ENCODE results near the gene PKNOX2.

The PKNOX2 gene

DNA sequence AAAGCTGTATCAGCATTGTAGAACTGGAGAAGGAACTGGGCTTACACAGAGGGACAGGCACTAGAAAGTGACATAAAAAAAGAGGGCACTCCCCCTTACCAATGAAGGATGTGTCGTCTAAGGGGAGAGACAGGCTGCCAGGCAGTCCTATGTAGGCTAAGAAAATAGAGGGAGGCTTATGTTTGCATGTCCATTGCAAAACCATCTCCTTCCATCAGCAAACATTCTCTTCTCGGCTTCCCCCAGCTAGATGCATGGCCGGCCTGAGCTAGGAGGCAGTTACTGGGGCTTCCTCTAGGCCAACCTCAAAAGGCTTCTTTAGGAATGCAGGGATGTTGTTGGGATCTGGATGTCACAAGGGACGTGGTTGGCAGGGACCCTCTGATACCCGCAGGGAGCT is 139.1 kb downstream of the PKNOX2 start:
- no peaks in the 10 kb centered on the region for H3K9me3 ChIP-seq (ENCODE audit: insufficient read depth, low read depth, low read length)
- H3K27ac ChIP-seq (ENCODE audit: low read depth, low read length), result no peak overlapping the region
- H2AK5ac ChIP-seq (ENCODE audit: low read length), result no peak overlapping the region
- H2BK5ac ChIP-seq (ENCODE audit: low read depth, low read length, poor library complexity), result no peak overlapping the region
- peaks cover 7 to 15% of the 10 kb centered on the region in 2 experiments for H3K4me1 ChIP-seq (ENCODE audit: control insufficient read depth in 1 of 2, insufficient read depth in 2 of 2, low read length in 2 of 2)
- no peak overlapping the region for H4K12ac ChIP-seq (ENCODE audit: low read depth, low read length)
- H3K14ac ChIP-seq (ENCODE audit: low read length), result no peak overlapping the region
- H3K18ac ChIP-seq (ENCODE audit: low read length), result no peak overlapping the region
- no peaks in the 10 kb centered on the region for H3K27me3 ChIP-seq (ENCODE audit: insufficient read depth, low read length)
- no peak overlapping the region for H3K4ac ChIP-seq (ENCODE audit: low read depth, low read length)
- H3K9ac ChIP-seq (ENCODE audit: low read length), result no peak overlapping the region
- H3K23ac ChIP-seq (ENCODE audit: low read length), result no peak overlapping the region
- no peaks in the 10 kb centered on the region for H3K36me3 ChIP-seq (ENCODE audit: control insufficient read depth in 1 of 2, insufficient read depth in 2 of 2, low read length in 2 of 2)
- H2BK12ac ChIP-seq (ENCODE audit: low read length), result no peak overlapping the region
- no peak overlapping the region for H4K8ac ChIP-seq (ENCODE audit: low read depth, low read length)
- H3K79me2 ChIP-seq (ENCODE audit: control insufficient read depth, insufficient read depth, low read length, poor library complexity), result no peaks in the 10 kb centered on the region
- H3K4me3 ChIP-seq (ENCODE audit: low read depth, low read length), result no peak overlapping the region
- H3K79me1 ChIP-seq (ENCODE audit: low read length), result no peaks in the 10 kb centered on the region
- no peak overlapping the region for H2AFZ ChIP-seq (ENCODE audit: insufficient read depth, low read length, poor library complexity)
- no peak overlapping the region for H2BK120ac ChIP-seq (ENCODE audit: insufficient read depth, low read length, poor library complexity)
- no peak overlapping the region for H4K91ac ChIP-seq (ENCODE audit: low read depth, low read length)
- WGBS (ENCODE audit: extremely low coverage, insufficient coverage, insufficient read length), result no CpG with 5 or more reads among the region's 5 CpGs
- DNase-seq, result no peak
- no peak overlapping the region for H3K4me2 ChIP-seq (ENCODE audit: low read length)

- Histone ChIP-seq H3K79me1 (ENCODE audit: low read length) (no peaks in the 10 kb centered on the region), H3K27me3 (ENCODE audit: insufficient read depth, low read length) (no peaks in the 10 kb centered on the region), H3K4ac (ENCODE audit: low read depth, low read length) (no peak overlapping the region), H3K14ac (ENCODE audit: low read length) (no peak overlapping the region), H2BK120ac (ENCODE audit: insufficient read depth, low read length, poor library complexity) (no peak overlapping the region), H3K9me3 (ENCODE audit: insufficient read depth, low read depth, low read length) (no peaks in the 10 kb centered on the region), H4K8ac (ENCODE audit: low read depth, low read length) (no peak overlapping the region), H2BK5ac (ENCODE audit: low read depth, low read length, poor library complexity) (no peak overlapping the region), H3K27ac (ENCODE audit: low read depth, low read length) (no peak overlapping the region), H4K12ac (ENCODE audit: low read depth, low read length) (no peak overlapping the region), H3K79me2 (ENCODE audit: control insufficient read depth, insufficient read depth, low read length, poor library complexity) (no peaks in the 10 kb centered on the region), H3K4me3 (ENCODE audit: low read depth, low read length) (no peak overlapping the region), H3K9ac (ENCODE audit: low read length) (no peak overlapping the region), H3K18ac (ENCODE audit: low read length) (no peak overlapping the region), H3K4me2 (ENCODE audit: low read length) (no peak overlapping the region), H3K23ac (ENCODE audit: low read length) (no peak overlapping the region), H2AFZ (ENCODE audit: insufficient read depth, low read length, poor library complexity) (no peak overlapping the region), H2AK5ac (ENCODE audit: low read length) (no peak overlapping the region), H3K36me3 (ENCODE audit: control insufficient read depth in 1 of 2, insufficient read depth in 2 of 2, low read length in 2 of 2) (no peaks in the 10 kb centered on the region), H2BK12ac (ENCODE audit: low read length) (no peak overlapping the region), H3K4me1 (ENCODE audit: control insufficient read depth in 1 of 2, insufficient read depth in 2 of 2, low read length in 2 of 2) (peaks cover 7 to 15% of the 10 kb centered on the region in 2 experiments), H4K91ac (ENCODE audit: low read depth, low read length) (no peak overlapping the region)
- no CpG with 5 or more reads among the region's 7 CpGs for WGBS (ENCODE audit: extremely low coverage, insufficient coverage, insufficient read length)
- no peak for DNase-seq
Observed at GRCh38 chr11:125304136-125304535, 139.6 kb downstream of the PKNOX2 start.

DNA sequence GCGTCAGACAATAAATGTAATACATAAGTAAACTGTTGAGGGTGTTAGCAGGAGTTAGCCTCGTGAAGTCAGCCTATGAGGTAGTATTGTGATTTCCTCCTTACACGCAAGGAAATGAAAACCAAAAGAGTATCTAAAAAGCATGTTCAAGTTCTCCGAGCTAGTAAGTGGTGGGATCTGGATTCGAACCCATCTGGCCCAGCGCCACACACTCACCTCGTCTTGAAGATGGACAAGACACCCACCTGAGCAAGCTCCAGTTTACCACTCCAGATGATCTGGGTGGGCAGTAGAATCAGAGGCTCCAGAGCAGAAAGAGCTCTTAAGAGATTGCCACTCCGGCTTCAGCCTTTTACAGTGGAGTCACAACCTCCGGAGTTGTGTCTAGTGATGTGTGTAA is 140.3 kb downstream of the PKNOX2 start:
- Histone ChIP-seq H2AFZ (ENCODE audit: insufficient read depth, low read length, poor library complexity) (no peak overlapping the region), H3K9ac (ENCODE audit: low read length) (no peak overlapping the region), H3K36me3 (ENCODE audit: control insufficient read depth in 1 of 2, insufficient read depth in 2 of 2, low read length in 2 of 2) (no peaks in the 10 kb centered on the region), H2AK5ac (ENCODE audit: low read length) (no peak overlapping the region), H3K4me2 (ENCODE audit: low read length) (no peak overlapping the region), H4K91ac (ENCODE audit: low read depth, low read length) (no peak overlapping the region), H3K23ac (ENCODE audit: low read length) (no peak overlapping the region), H3K4me3 (ENCODE audit: low read depth, low read length) (no peak overlapping the region), H3K18ac (ENCODE audit: low read length) (no peak overlapping the region), H3K4me1 (ENCODE audit: control insufficient read depth in 1 of 2, insufficient read depth in 2 of 2, low read length in 2 of 2) (peaks cover 7 to 15% of the 10 kb centered on the region in 2 experiments), H3K79me2 (ENCODE audit: control insufficient read depth, insufficient read depth, low read length, poor library complexity) (no peaks in the 10 kb centered on the region), H3K14ac (ENCODE audit: low read length) (no peak overlapping the region), H4K8ac (ENCODE audit: low read depth, low read length) (no peak overlapping the region), H2BK5ac (ENCODE audit: low read depth, low read length, poor library complexity) (no peak overlapping the region), H2BK120ac (ENCODE audit: insufficient read depth, low read length, poor library complexity) (no peak overlapping the region), H3K27me3 (ENCODE audit: insufficient read depth, low read length) (no peaks in the 10 kb centered on the region), H3K9me3 (ENCODE audit: insufficient read depth, low read depth, low read length) (no peaks in the 10 kb centered on the region), H3K79me1 (ENCODE audit: low read length) (no peaks in the 10 kb centered on the region), H4K12ac (ENCODE audit: low read depth, low read length) (no peak overlapping the region), H2BK12ac (ENCODE audit: low read length) (no peak overlapping the region), H3K27ac (ENCODE audit: low read depth, low read length) (no peak overlapping the region), H3K4ac (ENCODE audit: low read depth, low read length) (no peak overlapping the region)
- DNase-seq, result no peak
- no CpG with 5 or more reads among the region's 9 CpGs for WGBS (ENCODE audit: extremely low coverage, insufficient coverage, insufficient read length)

DNA sequence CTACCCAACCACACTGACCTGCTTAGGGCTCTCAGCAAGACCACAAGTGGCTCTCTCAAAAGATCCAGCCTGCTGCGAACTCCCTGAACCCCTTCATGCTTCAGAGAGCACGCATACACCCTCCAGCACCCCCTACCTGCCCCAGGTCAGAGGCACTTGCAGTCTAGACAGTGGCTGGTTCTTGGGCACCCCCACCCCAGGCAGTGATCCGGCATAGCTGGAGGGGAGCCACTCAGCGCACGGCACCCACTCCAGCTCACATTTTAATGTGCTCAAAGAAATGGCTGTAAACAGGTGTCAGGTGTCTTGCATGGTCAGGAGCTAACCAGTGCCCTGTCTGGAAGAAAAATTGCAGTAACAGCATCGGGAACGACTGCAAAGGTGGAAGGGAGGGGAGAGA is 140.8 kb downstream of the PKNOX2 start:
- DNase-seq, result no peak
- Histone ChIP-seq H4K12ac (ENCODE audit: low read depth, low read length) (no peak overlapping the region), H3K4me2 (ENCODE audit: low read length) (no peak overlapping the region), H3K14ac (ENCODE audit: low read length) (no peak overlapping the region), H3K4ac (ENCODE audit: low read depth, low read length) (no peak overlapping the region), H3K27ac (ENCODE audit: low read depth, low read length) (no peak overlapping the region), H2BK12ac (ENCODE audit: low read length) (no peak overlapping the region), H4K91ac (ENCODE audit: low read depth, low read length) (no peak overlapping the region), H3K9ac (ENCODE audit: low read length) (no peak overlapping the region), H2AK5ac (ENCODE audit: low read length) (no peak overlapping the region), H2AFZ (ENCODE audit: insufficient read depth, low read length, poor library complexity) (no peak overlapping the region), H3K4me1 (ENCODE audit: control insufficient read depth in 1 of 2, insufficient read depth in 2 of 2, low read length in 2 of 2) (peaks cover 7 to 14% of the 10 kb centered on the region in 2 experiments), H2BK120ac (ENCODE audit: insufficient read depth, low read length, poor library complexity) (no peak overlapping the region), H3K27me3 (ENCODE audit: insufficient read depth, low read length) (no peaks in the 10 kb centered on the region), H3K79me1 (ENCODE audit: low read length) (no peaks in the 10 kb centered on the region), H4K8ac (ENCODE audit: low read depth, low read length) (no peak overlapping the region), H3K36me3 (ENCODE audit: control insufficient read depth in 1 of 2, insufficient read depth in 2 of 2, low read length in 2 of 2) (no peaks in the 10 kb centered on the region), H3K18ac (ENCODE audit: low read length) (no peak overlapping the region), H2BK5ac (ENCODE audit: low read depth, low read length, poor library complexity) (no peak overlapping the region), H3K23ac (ENCODE audit: low read length) (no peak overlapping the region), H3K4me3 (ENCODE audit: low read depth, low read length) (no peak overlapping the region), H3K9me3 (ENCODE audit: insufficient read depth, low read depth, low read length) (no peaks in the 10 kb centered on the region), H3K79me2 (ENCODE audit: control insufficient read depth, insufficient read depth, low read length, poor library complexity) (no peaks in the 10 kb centered on the region)
- no CpG with 5 or more reads among the region's 7 CpGs for whole genome bisulfite sequencing (ENCODE audit: extremely low coverage, insufficient coverage, insufficient read length)
